Renal pelvis (tissue), 4 donors: ENCODE data around the gene B3GNT8. TPM values are rescaled to one million over a fixed set of nuclear protein-coding genes. Genes with fewer than 3 reads are reported as not detected.
"Not testable (repeated sequence)": the region's sequence is repeated elsewhere in the genome, so short reads cannot be mapped to it uniquely, and the experiment has no call there.

Experiments used
- DNase-seq: peaks from one replicate; pipeline ENCODE4 v3.0.0-alpha.2; 2013
- polyA plus RNA-seq, 3 donors: library from polyadenylated mRNA; unstranded; fragments of 120-200 nt; gene quantifications; one replicate each; pipeline ENCODE4 v1.2.1, GENCODE V29; 2013; ENCODE audit not compliant: insufficient read length in 3 of 3

Gene B3GNT8
- polyA plus RNA-seq, 3 donors = 3.7 to 5.1 (median 4.9) TPM

DNA sequence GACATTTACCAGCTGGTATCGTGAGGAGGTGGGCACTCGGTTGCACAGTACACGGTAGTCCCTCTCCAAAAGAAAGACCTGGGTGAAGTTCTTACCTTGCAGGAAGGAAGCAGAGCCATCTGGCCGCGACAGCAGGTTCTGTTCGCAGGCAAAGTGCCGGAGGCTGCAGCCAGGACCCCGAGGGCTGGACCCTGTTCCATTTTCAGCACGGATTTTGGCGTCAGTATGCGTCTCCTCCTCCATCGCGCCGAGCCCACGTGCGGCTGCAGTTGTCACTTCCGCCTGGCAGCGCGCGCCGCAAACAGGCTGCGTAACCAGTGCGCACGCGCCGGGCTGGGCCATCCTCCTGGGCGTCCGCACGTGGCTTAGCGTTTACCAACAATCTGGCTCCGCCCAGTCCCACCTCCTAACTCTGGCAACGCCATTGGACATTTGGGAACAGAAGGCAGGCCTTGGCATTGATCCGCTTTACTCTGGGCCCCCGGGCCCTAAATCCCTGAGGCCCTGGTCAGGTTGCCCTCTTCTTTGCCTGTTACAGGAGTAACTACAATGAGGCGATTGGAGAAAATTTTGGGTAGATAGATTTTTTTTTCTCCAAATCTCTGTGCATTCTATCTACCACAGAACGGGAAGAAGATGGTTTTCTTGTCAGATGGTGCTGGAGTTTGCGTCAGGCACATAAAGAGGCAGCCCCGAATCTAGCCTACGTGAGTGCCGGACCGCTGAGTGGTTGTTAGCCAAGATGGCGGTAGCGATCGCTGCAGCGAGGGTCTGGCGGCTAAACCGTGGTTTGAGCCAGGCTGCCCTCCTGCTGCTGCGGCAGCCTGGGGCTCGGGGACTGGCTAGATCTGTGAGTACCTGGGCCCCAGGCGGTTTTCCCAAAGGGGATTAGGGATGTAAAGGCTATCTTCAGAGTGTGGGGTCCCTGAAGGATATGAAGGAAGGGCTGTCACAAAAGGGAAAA is 29.8 kb downstream of the B3GNT8 start, which contains the start of the genes BCKDHA and EXOSC5:
BCKDHA (plus strand) TSS at position 733 of the 964 bp plus-strand sequence; CDS start at position 743, 10 bp downstream.
EXOSC5 (minus strand) TSS at position 274 of the 964 bp plus-strand sequence; CDS start at position 243, 31 bp downstream.
- DNase-seq = peak; percentile 100

DNA sequence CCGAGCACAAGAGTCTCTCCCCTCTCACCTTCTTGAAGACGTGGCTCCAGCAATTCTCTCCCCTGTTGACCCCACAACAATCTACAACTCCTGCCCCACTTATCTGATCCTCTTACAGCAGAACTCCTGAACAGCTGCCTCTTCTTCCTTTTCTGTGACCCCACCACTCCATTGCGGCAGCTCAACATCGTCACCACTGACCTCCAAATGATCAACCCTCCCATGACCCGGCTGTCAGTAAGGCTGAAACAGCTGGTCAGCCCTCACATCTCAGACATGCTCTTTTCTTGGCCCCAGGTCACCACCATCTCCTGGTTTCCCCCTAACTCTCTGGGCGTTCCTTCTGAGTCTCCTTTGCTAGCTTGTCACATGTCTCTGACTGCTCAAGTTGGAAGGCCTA is 31.8 kb downstream of the B3GNT8 start:
- DNase-seq = no peak

DNA sequence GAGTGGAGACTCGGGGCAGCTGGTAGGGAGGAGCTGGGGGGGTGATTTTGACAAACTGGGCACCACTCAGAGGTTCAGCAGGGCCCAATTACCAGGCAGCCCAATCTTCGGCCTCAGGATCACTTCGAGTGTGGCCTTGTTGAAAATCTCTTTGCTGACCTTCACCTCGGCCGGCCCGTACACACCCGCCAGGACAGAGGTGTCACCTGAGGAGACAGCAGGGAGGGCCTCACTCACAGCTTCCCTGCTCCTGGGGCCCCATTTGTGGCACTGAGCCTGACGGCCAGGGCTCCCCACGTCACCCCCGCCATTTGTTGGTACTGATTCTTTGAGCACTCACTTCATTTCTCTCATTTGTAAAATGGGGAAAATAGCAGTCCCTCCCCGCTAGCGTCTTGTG is 34.4 kb downstream of the B3GNT8 start:
- DNase-seq = no peak

DNA sequence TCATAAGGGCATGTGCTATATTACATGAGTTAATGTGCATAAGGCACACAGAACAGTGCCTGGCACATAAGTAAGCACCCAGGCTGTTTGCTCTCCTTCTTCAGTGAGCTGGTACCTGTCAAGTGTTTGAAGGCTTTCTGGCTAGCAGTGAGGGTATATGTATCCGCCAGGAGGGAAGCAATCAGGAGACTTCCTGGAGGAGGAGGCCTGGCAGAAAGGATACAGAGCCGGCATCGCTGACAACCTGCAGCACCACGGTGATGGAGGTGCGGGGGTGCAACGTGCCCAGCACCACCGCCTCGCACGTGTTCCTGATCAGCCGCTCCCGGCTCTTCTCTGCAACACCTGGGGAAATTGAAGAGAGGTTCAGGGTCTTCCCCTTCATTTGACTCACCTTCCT is 35.6 kb downstream of the B3GNT8 start:
- no peak for DNase-seq

DNA sequence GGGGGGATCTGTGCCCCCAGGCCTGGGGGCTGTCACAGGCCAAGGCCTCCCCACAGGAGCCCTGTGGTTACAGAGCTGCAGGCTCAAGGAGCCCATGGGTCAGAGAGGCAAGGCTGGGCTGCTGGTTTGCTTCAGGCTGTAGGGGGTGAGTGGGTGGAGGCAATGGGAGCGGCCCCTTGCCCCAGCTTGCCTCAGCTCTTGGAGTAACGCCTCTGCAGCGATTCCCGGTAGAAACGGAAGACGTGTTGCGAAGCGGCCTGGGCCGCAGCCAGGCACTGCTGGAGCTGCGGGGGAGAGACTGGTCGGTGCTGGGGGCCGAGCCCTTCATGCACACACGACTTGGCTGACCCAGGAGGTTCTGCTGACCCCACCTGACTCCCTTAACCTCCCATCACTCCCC is 40.7 kb downstream of the B3GNT8 start:
- DNase-seq = no peak

DNA sequence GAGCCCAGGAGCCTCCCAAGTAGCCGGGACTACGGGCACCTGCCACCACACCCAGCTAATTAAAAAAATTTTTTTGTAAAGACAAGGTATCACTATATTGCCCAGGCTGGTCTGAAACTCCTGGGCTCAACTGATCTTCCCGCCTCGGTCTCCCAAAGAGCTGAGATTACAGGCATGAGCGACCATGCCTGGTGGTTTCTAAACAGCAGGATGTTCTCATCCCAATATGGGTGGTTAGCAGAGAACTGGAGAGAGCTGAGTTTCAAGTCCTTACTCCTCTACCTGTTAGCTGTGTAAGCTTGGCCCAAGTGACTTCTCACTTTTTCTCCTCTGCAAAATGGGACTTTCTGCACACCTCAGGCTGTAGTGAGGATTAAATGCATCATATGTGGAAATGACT is 42.8 kb downstream of the B3GNT8 start:
- no peak for DNase-seq

DNA sequence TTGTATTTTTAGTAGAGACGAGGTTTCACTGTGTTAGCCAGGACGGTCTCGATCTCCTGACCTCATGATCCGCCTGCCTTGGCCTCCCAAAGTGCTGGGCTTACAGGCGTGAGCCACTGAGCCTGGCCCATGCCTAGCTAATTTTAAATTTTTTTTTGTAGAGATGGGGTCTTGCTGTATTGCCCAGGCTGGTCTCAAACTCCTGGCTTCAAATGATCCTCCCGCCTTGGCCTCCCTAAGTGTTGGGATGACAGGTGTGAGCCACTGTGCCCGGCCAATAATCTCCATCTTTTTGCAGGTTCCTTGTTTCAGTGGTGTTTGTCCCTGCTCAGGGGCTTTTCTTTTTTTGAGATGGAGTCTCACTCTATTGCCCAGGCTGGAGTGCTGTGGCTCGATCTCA is 45.6 kb downstream of the B3GNT8 start:
- not testable (repeated sequence) for DNase-seq

DNA sequence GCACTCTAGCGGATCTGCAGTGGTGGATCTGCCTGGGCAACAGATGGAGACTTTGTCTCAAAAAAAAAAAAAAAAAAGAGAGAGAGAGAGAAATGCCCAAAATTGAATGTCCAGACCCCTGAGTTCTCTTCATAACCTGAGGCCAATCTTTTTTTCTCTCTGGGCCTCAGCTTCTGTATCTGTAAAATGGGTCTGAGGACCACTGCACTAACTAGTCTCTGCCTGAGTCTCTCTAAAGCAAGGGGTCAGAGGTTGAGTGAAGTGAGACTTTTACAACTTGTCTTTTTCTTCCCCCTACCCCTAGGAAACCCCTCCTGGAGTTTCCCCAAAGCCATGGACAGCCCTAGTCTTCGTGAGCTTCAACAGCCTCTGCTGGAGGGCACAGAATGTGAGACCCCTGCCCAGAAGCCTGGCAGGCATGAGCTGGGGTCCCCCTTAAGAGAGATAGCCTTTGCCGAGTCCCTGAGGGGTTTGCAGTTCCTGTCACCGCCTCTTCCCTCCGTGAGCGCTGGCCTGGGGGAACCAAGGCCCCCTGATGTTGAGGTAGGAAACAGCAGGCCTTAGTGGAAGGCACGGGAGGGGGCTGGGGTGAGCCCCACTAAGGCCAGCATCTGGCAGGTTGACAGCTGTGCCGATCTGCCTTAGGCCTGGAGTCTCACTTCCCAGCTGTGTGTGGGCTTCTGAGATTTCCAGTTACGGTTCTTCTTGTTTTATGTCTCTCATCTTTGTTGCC is 49.0 kb downstream of the B3GNT8 start:
- DNase-seq = no peak

DNA sequence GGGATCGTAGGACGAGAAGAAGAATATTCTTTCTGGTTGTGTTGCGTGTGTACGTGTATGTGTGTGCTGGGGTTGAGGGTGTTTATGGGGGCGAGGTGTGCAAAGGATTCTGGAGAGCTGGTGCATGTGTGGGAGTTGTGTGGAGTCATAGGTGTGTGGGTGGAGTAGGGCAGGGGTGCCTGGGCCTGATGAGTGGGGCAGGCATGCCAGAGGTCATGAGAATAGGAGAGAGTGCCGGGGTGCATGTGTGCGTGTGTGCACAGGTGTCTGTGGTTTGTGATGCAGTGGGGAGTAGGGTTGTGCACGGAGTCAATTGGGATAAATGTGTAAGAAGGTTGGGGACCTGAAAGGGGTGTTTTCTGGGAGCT is 50.2 kb downstream of the B3GNT8 start:
- DNase-seq = no peak

DNA sequence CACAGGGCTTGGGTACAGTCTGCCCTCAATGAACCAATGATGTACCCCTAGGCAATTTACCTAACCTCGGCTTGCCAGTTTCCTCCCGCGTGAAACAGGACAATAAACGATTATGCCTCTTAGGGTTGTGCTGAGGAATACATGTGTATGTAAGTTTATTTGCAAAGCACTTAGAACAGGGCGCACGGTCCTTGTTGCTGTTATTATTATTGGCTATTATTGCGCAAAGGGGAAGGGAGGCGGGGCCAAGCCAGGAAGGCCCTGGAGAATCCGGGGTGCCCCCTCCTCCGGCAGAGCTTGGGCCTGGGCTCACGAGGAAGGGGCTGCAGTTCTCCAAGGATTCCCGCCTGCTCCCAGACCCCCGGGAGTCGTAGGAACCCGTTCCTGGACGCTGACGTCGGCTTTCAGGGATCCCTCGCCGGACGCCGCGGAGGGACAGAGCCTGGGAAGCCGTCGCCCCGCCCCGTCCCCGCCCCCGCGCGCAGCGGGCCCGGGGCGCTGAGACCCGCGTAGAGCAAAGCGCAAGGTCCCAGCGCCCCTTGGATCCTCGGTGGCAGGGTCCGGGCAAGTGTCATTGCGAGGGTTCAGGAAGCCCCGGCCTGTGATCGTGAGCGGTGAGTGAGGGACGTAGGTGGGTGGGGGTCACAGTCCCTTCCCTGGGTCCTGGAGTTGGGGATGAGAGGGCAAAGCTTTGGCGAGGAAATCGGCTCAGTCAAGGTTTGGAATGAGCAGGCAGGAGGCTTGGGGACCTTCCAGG is 50.8 kb downstream of the B3GNT8 start, which contains the start of gene TMEM91:
TMEM91 (plus strand) TSS at position 293 of the 757 bp plus-strand sequence. CDS start 1,777 bp downstream, outside the sequence.
- no peak for DNase-seq

Other genes with a start within 250 kb of the B3GNT8 start
- gene CYP2S1, start 234.2 kb downstream of the B3GNT8 start, polyA plus RNA-seq = under 1 TPM; 0.36 to 0.62 (median 0.44) TPM
- gene AXL, start 208.2 kb downstream of the B3GNT8 start, polyA plus RNA-seq = 10 to 100 TPM; 30.4 to 39.5 (median 30.7) TPM
- gene HNRNPUL1, start 163.0 kb downstream of the B3GNT8 start, polyA plus RNA-seq = 100 to 1,000 TPM; 208 to 212 (median 210) TPM
- 10 to 100 TPM; 35.4 to 40.4 (median 35.6) TPM for gene CCDC97, start 117.2 kb downstream of the B3GNT8 start, polyA plus RNA-seq
- 10 to 100 TPM; 28.9 to 33.1 (median 29.3) TPM for gene TGFB1, start 73.5 kb downstream of the B3GNT8 start, polyA plus RNA-seq
- gene B9D2, start 63.2 kb downstream of the B3GNT8 start, polyA plus RNA-seq = 10 to 100 TPM in 2 of 3 donors, 1 to 10 TPM in 1; 9.5 to 10.3 (median 10.3) TPM
- gene TMEM91, start 50.8 kb downstream of the B3GNT8 start, polyA plus RNA-seq = 10 to 100 TPM; 13.8 to 32.3 (median 25.3) TPM
- 10 to 100 TPM; 18.0 to 21.0 (median 20.0) TPM for gene EXOSC5, start 30.0 kb downstream of the B3GNT8 start, polyA plus RNA-seq
- gene BCKDHA, start 29.6 kb downstream of the B3GNT8 start, polyA plus RNA-seq = 10 to 100 TPM; 50.1 to 59.1 (median 53.3) TPM
- 10 to 100 TPM; 55.8 to 75.8 (median 64.4) TPM for gene DMAC2, start 12.5 kb upstream of the B3GNT8 start, polyA plus RNA-seq
- 1 to 10 TPM; 4.3 to 7.5 (median 6.0) TPM for gene ERICH4, start 15.8 kb upstream of the B3GNT8 start, polyA plus RNA-seq
- gene CEACAM21, start 148.8 kb upstream of the B3GNT8 start, polyA plus RNA-seq = 1 to 10 TPM; 1.5 to 2.4 (median 1.9) TPM
- under 1 TPM in 2 of 3 donors, not detected in 1; 0.13 to 0.18 TPM for gene CEACAM4, start 199.7 kb upstream of the B3GNT8 start, polyA plus RNA-seq